Kidney (tissue), 14 donors: Measurements from ENCODE around the gene COMMD10. TPM values are rescaled to one million over a fixed set of nuclear protein-coding genes. Genes with fewer than 3 reads are reported as not detected.

Source experiments
- DNase-seq, 5 donors: peaks; one replicate each; pipeline ENCODE4 v3.0.0-alpha.2; 2013 to 2020
- FAIRE-seq: peaks from 2 replicates; lab custom pipeline; 2012; peaks lifted over from hg19 to GRCh38; lab: Jason Lieb, UNC
- H3K27ac ChIP-seq, 2 donors: one replicate each; pipeline ENCODE4 v1.7.0; 2013; ENCODE audit warnings: low read depth in 2 of 2, low read length in 2 of 2, inconsistent platforms in 1 of 2
- H3K27me3 ChIP-seq: one replicate; pipeline ENCODE4 v1.7.1; 2013; ENCODE audit warnings: low read length, inconsistent platforms; ENCODE audit not compliant: control insufficient read depth, insufficient read depth
- H3K36me3 ChIP-seq, 3 donors: one replicate each; pipeline versions ENCODE4 v1.7.0 to v1.7.1; 2013; ENCODE audit warnings: low read length in 3 of 3, control low read depth in 1 of 3, inconsistent platforms in 1 of 3; ENCODE audit not compliant: insufficient read depth in 3 of 3, control insufficient read depth in 2 of 3
- H3K4me1 ChIP-seq, 3 donors: one replicate each; pipeline versions ENCODE4 v1.7.0 to v1.7.1; 2013; ENCODE audit warnings: low read length in 3 of 3, inconsistent platforms in 1 of 3, low read depth in 1 of 3; ENCODE audit not compliant: control insufficient read depth in 2 of 3, insufficient read depth in 2 of 3
- H3K4me3 ChIP-seq, 3 donors: one replicate each; pipeline versions ENCODE4 v1.7.0 to v1.8.1; 2013; ENCODE audit warnings: low read length in 3 of 3, control low read depth in 1 of 3, inconsistent platforms in 1 of 3
- H3K9ac ChIP-seq, 3 donors: one replicate each; pipeline versions ENCODE4 v1.7.0 to v1.7.1; 2013; ENCODE audit warnings: low read length in 3 of 3, control low read depth in 1 of 3, inconsistent platforms in 1 of 3
- H3K9me3 ChIP-seq, 3 donors: one replicate each; pipeline versions ENCODE4 v1.7.0 to v1.7.1; 2013; ENCODE audit warnings: low read length in 3 of 3, control low read depth in 1 of 3, inconsistent platforms in 1 of 3; ENCODE audit not compliant: control insufficient read depth in 2 of 3, insufficient read depth in 1 of 3
- intact Hi-C: fragments of 100-400 bp; cut with DNase I; formaldehyde crosslinking; loops from one replicate; pipeline ENCODE4 v1.11.1; 2022
- polyA plus RNA-seq: library from polyadenylated mRNA; stranded (reverse); fragments of 350-450 nt; fragmentation: Illumina TruSeq; extraction: RNeasy Lipid Tissue Mini Kit (QIAGEN cat#74804); gene quantifications from one replicate; pipeline ENCODE4 v1.2.3, GENCODE V29; 2014; ENCODE audit warnings: low read depth, low replicate concordance; ENCODE audit not compliant: insufficient read depth
- total RNA-seq: library from RNA; stranded (reverse); fragmentation: NEBNext Ultra II Directional; extraction: Animal tissue kit (Norgen Biotek cat#: 25700); gene quantifications from one replicate; pipeline ENCODE4 v1.2.1, GENCODE V29; 2021
- TF ChIP-seq, protein P1 (sequence below): IDR thresholded peaks from 3 replicates; pipeline ENCODE4 v1.5.1; 2012; ENCODE audit warnings: mild to moderate bottlenecking, moderate library complexity, borderline replicate concordance; ENCODE audit not compliant: insufficient read depth; ENCODE audit errors: extremely low read depth
- donor health status: control.
- donor health status: control.
- donor health status: control.
- donor health status: control.
- donor health status: control.
- donor health status: DM: yes; HTN: yes; CAD: no.
- donor health status: Normal renal cell carcinoma (clear cell type).

The COMMD10 gene
- total and polyA plus RNA-seq, 2 donors from 2014 or later: 37.6 to 41.1 TPM

GRCh38 chr5:116313366-116313765 is 228.5 kb downstream of the COMMD10 start:
- TF ChIP-seq, protein P1, sequence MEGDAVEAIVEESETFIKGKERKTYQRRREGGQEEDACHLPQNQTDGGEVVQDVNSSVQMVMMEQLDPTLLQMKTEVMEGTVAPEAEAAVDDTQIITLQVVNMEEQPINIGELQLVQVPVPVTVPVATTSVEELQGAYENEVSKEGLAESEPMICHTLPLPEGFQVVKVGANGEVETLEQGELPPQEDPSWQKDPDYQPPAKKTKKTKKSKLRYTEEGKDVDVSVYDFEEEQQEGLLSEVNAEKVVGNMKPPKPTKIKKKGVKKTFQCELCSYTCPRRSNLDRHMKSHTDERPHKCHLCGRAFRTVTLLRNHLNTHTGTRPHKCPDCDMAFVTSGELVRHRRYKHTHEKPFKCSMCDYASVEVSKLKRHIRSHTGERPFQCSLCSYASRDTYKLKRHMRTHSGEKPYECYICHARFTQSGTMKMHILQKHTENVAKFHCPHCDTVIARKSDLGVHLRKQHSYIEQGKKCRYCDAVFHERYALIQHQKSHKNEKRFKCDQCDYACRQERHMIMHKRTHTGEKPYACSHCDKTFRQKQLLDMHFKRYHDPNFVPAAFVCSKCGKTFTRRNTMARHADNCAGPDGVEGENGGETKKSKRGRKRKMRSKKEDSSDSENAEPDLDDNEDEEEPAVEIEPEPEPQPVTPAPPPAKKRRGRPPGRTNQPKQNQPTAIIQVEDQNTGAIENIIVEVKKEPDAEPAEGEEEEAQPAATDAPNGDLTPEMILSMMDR: no peak
- intact Hi-C loops: no loop called here
- H3K9me3 ChIP-seq: peaks cover 0 to 27% (median 0%) of the 10 kb centered on the region in 3 donors
- no peak overlapping the region for H3K27ac ChIP-seq
- no peak for DNase-seq
- FAIRE-seq: no peak
- no peak overlapping the region for H3K9ac ChIP-seq
- no peaks in the 10 kb centered on the region for H3K36me3 ChIP-seq
- peak overlapping the region in 1 of 3 donors; percentile 3 for H3K4me3 ChIP-seq
- H3K27me3 ChIP-seq: no peaks in the 10 kb centered on the region
- H3K4me1 ChIP-seq: no peaks in the 10 kb centered on the region

DNA sequence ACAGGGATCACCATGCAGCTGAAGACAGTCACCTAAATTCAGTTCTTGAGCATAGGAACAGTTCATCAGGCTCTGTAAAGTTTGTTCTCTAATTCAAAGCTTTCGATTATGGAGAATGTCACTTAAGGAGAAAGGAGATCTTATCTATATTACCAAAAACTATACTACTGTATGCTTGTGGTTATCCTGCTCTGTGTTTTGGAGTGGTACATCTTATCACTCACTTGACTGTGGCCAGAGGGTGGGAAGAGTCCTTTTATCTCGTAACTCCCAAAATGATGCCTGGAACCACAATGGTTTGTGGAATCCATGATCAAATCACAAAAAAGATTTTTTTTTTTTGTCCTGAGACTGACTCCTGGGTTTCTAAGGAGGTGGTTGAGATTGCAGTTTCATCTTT is 230.7 kb downstream of the COMMD10 start:
- H3K27me3 ChIP-seq: no peaks in the 10 kb centered on the region
- peaks cover 0 to 2% (median 0%) of the 10 kb centered on the region in 3 donors for H3K36me3 ChIP-seq
- intact Hi-C loops: no loop called here
- H3K4me3 ChIP-seq: no peak overlapping the region
- peaks cover 0 to 11% (median 0%) of the 10 kb centered on the region in 3 donors for H3K9me3 ChIP-seq
- no peak overlapping the region for H3K9ac ChIP-seq
- TF ChIP-seq, protein P1: no peak
- H3K4me1 ChIP-seq: no peaks in the 10 kb centered on the region
- H3K27ac ChIP-seq: no peak overlapping the region
- no peak for DNase-seq
- no peak for FAIRE-seq

GRCh38 chr5:116318091-116318854 is 233.4 kb downstream of the COMMD10 start:
- intact Hi-C loops: no loop called here
- no peaks in the 10 kb centered on the region for H3K4me1 ChIP-seq
- no peak overlapping the region for H3K4me3 ChIP-seq
- DNase-seq: peak in 2 of 5 donors; percentile 6 to 36
- TF ChIP-seq, protein P1: no peak
- H3K27ac ChIP-seq: no peak overlapping the region
- no peak overlapping the region for H3K9ac ChIP-seq
- H3K36me3 ChIP-seq: peaks cover 0 to 5% (median 0%) of the 10 kb centered on the region in 3 donors
- H3K27me3 ChIP-seq: no peaks in the 10 kb centered on the region
- no peak for FAIRE-seq
- peaks cover 0 to 5% (median 0%) of the 10 kb centered on the region in 3 donors for H3K9me3 ChIP-seq
